Psoas muscle (tissue), 8 donors: ENCODE data around the gene TMEM9. TPM values are rescaled to one million over a fixed set of nuclear protein-coding genes. Genes with fewer than 3 reads are reported as not detected.

Experiments used
- ATAC-seq, 4 donors: fragments of 200-7000 bp; cut with Tn5 transposase; one replicate each; pipeline ENCODE4 v1.9.1; 2020; ENCODE audit warnings: moderate library complexity in 3 of 4, mild to moderate bottlenecking in 2 of 4
- DNase-seq, 2 donors: peaks; one replicate each; pipeline ENCODE4 v3.0.0-alpha.2; 2020
- H3K27ac ChIP-seq: fragments of 200-600 bp; one replicate; pipeline ENCODE4 v1.8.0; 2022
- H3K27me3 ChIP-seq, 3 donors: fragments of 200-600 bp in 1 of 3; one replicate each; pipeline versions ENCODE4 v1.6.1 to v1.8.0; 2013 to 2022; ENCODE audit warnings: low read length in 2 of 3, mild to moderate bottlenecking in 2 of 3, moderate library complexity in 1 of 3; ENCODE audit not compliant: insufficient read depth in 3 of 3
- H3K36me3 ChIP-seq, 2 donors: fragments of 200-600 bp in 1 of 2; one replicate each; pipeline versions ENCODE4 v1.6.1 to v1.8.0; 2013 to 2022; ENCODE audit warnings: low read depth in 1 of 2, mild to moderate bottlenecking in 1 of 2, moderate library complexity in 1 of 2; ENCODE audit not compliant: insufficient read depth in 1 of 2
- H3K4me1 ChIP-seq: fragments of 200-600 bp; one replicate; pipeline ENCODE4 v1.8.0; 2022
- H3K4me3 ChIP-seq: fragments of 200-600 bp; one replicate; pipeline ENCODE4 v1.8.0; 2022; ENCODE audit warnings: mild to moderate bottlenecking
- H3K9me3 ChIP-seq: fragments of 200-600 bp; one replicate; pipeline ENCODE4 v1.8.0; 2022
- CTCF ChIP-seq: fragments of 200-600 bp; IDR thresholded peaks from one replicate; pipeline ENCODE4 v1.8.0; 2022; ENCODE audit warnings: antibody characterized with exemption
- WGBS, 3 donors: extraction: QIAGEN DNeasy Blood & Tissue Kit; methylation state at CpG; one replicate each; pipeline versions ENCODE4 v1.1.6 to v1.1.7; 2013; 5-methylcytosine and 5-hydroxymethylcytosine counted together
- intact Hi-C, 2 donors: fragments of 100-400 bp; cut with DNase I; formaldehyde crosslinking; loops; one replicate each; pipeline versions ENCODE4 v1.11.0 to v1.14.2; 2022
- polyA plus RNA-seq, 3 donors: library from polyadenylated mRNA; stranded (reverse); fragments of 200-250 nt; gene quantifications; one replicate each; pipeline ENCODE4 v1.2.3, GENCODE V29; 2013
- total RNA-seq, 4 donors: library from RNA; stranded (reverse); fragmentation: NEBNext Ultra II Directional in 2 of 4; extraction: Animal tissue kit (Norgen Biotek cat#: 25700) in 2 of 4; gene quantifications; one replicate each; pipeline versions ENCODE4 v1.2.1 to v1.2.4, GENCODE V29; 2021 to 2023
- donor health status: healthy with polysubstance abuse.
- donor health status: DM: no; HTN: no; CAD: no; lungs with moderate emphysema.
- donor health status: Bipolar disorder and iron deficiency.
- donor health status: healthy.
- donor health status: DM: yes; HTN: yes; CAD: no.
- donor health status: DM: no; HTN: no; CAD: no.
- donor health status: DM: no; HTN: no; CAD: no.
- donor health status: DM: yes; HTN: yes; CAD: no.

The TMEM9 gene
- total and polyA plus RNA-seq, 7 donors: 7.2 to 46.3 (median 23.4) TPM

- H3K36me3 ChIP-seq: peaks cover 0 to 6% of the 10 kb centered on the region in 2 donors
- H3K4me1 ChIP-seq: peaks cover 80% of the 10 kb centered on the region
- no peaks in the 10 kb centered on the region for H3K27me3 ChIP-seq
- no peaks in the 10 kb centered on the region for H3K9me3 ChIP-seq
- TF ChIP-seq CTCF: no peak
- intact Hi-C loops: no loop called here
- 27 to 48% (median 32%) methylated on average over 5 of the region's 5 CpGs for WGBS, 3 donors
- H3K27ac ChIP-seq: peak overlapping the region; percentile 95
- peak in 1 of 2 donors; percentile 34 for DNase-seq
- no peak for ATAC-seq
- no peak overlapping the region for H3K4me3 ChIP-seq
Observed at GRCh38 chr1:201105688-201106087, 48.6 kb downstream of the TMEM9 start.

GRCh38 chr1:201104141-201104540 is 50.1 kb downstream of the TMEM9 start:
- TF ChIP-seq CTCF: no peak
- 20 to 28% (median 20%) methylated on average over 1 of the region's 1 CpG for WGBS, 3 donors
- intact Hi-C loops: no loop called here
- Histone ChIP-seq H3K4me3 (no peak overlapping the region), H3K27ac (peak overlapping the region; percentile 95), H3K27me3 (no peaks in the 10 kb centered on the region), H3K9me3 (no peaks in the 10 kb centered on the region), H3K36me3 (peaks cover 0 to 6% of the 10 kb centered on the region in 2 donors), H3K4me1 (peaks cover 82% of the 10 kb centered on the region)
- ATAC-seq (no peak), DNase-seq (peak in 1 of 2 donors; percentile 39)

GRCh38 chr1:201103666-201104065 is 50.6 kb downstream of the TMEM9 start:
- intact Hi-C loops: no loop called here
- peaks cover 0 to 6% of the 10 kb centered on the region in 2 donors for H3K36me3 ChIP-seq
- DNase-seq (peak in 1 of 2 donors; percentile 78), ATAC-seq (peak; percentile 5 to 57 (median 48))
- H3K4me3 ChIP-seq: no peak overlapping the region
- H3K27ac ChIP-seq: peak overlapping the region; percentile 95
- 15 to 45% (median 23%) methylated on average over 9 of the region's 9 CpGs for WGBS, 3 donors
- peaks cover 82% of the 10 kb centered on the region for H3K4me1 ChIP-seq
- TF ChIP-seq CTCF: no peak
- no peaks in the 10 kb centered on the region for H3K27me3 ChIP-seq
- no peaks in the 10 kb centered on the region for H3K9me3 ChIP-seq

GRCh38 chr1:201100169-201100930 is 53.9 kb downstream of the TMEM9 start:
- intact Hi-C loops: no loop called here
- H3K4me1 ChIP-seq: peaks cover 88% of the 10 kb centered on the region

More at GRCh38 chr1:201100169-201100930, 53.9 kb downstream of the TMEM9 start:
- Histone ChIP-seq H3K27me3 (no peaks in the 10 kb centered on the region), H3K36me3 (no peaks in the 10 kb centered on the region), H3K27ac (peak overlapping the region; percentile 95), H3K9me3 (no peaks in the 10 kb centered on the region), H3K4me3 (peak overlapping the region; percentile 26)
- no peak for TF ChIP-seq CTCF
- DNase-seq (peak; percentile 61 to 88), ATAC-seq (peak; percentile 76 to 81 (median 79))
- 27 to 39% (median 33%) methylated on average over 12 of the region's 12 CpGs for WGBS, 3 donors
